HCT116 (cell line): ENCODE results near the gene COL5A2. TPM values are rescaled to one million over a fixed set of nuclear protein-coding genes. Genes with fewer than 3 reads are reported as not detected.

Experiments
- ATAC-seq: fragments of 200-7000 bp; cut with Tn5 transposase; 2 replicates; pipeline ENCODE4 v1.9.1; 2020; ENCODE audit warnings: mild to moderate bottlenecking, moderate library complexity
- BruUV-seq: library from RNA; stranded (reverse); fragments of 400-500 nt; replicated peaks from 2 replicates; lab custom pipeline; 2021; lab: Mats Ljungman, UMichigan
- CTCF ChIA-PET: fragments of 300-600 bp; sonication (Branson Sonifier 250); formaldehyde crosslinking; loops from one replicate; lab custom pipeline; 2021; ENCODE audit warnings: antibody characterized with exemption; lab: Charles Lee
- POLR2A ChIA-PET: fragments of 300-600, 350-600 bp; sonication (Branson Sonifier 250); formaldehyde crosslinking; loops from one replicate; lab custom pipeline; 2021; ENCODE audit warnings: antibody characterized with exemption; lab: Charles Lee
- RAD21 ChIA-PET, 2 experiments: fragments of 300-600 bp; sonication (Branson Sonifier 250); formaldehyde crosslinking; loops; one replicate each; lab custom pipeline; 2023; ENCODE audit warnings: low total read pairs in 2 of 2; ENCODE audit not compliant: uncharacterized antibody in 2 of 2, unreplicated experiment in 2 of 2, low non-redundant PET in 1 of 2; lab: Charles Lee
- DNase-seq: peaks from one replicate; pipeline ENCODE4 v3.0.0-alpha.2; 2010; ENCODE audit warnings: low read depth, low spot score
- H2AFZ ChIP-seq: fragments of 200-600 bp; shearing (Covaris generic), sonication (generic); 2 replicates; pipeline ENCODE4 v1.6.1; 2017; ENCODE audit warnings: low read depth, mixed run types, mixed read lengths, antibody characterized with exemption, low read length; ENCODE audit not compliant: poor library complexity, severe bottlenecking
- H3K27ac ChIP-seq: 2 replicates; pipeline ENCODE4 v1.5.1; 2012; ENCODE audit warnings: low read depth, low read length
- H3K27me3 ChIP-seq: fragments of 200-600 bp; sonication (generic); 2 replicates; pipeline ENCODE4 v1.6.1; 2016; ENCODE audit warnings: mixed run types, low read length, mixed read lengths; ENCODE audit not compliant: insufficient read depth
- H3K36me3 ChIP-seq, 2 experiments: fragments of 200-500 bp in 1 of 2; fragments of 200-600 bp in 1 of 2; sonication (Bioruptor generic) in 1 of 2; sonication (generic) in 1 of 2; 2 replicates each; pipeline versions ENCODE4 v1.5.1 to v1.6.1; 2014 to 2016; ENCODE audit warnings: low read length in 2 of 2, inconsistent platforms in 1 of 2, mixed read lengths in 1 of 2, mixed run types in 1 of 2; ENCODE audit not compliant: insufficient read depth in 2 of 2, control insufficient read depth in 1 of 2
- H3K4me1 ChIP-seq, 2 experiments: fragments of 200-600 bp in 1 of 2; sonication (generic) in 1 of 2; 2 replicates each; pipeline versions ENCODE4 v1.5.1 to v1.6.1; 2012 to 2017; ENCODE audit warnings: low read length in 2 of 2, inconsistent platforms in 1 of 2, mild to moderate bottlenecking in 1 of 2, mixed read lengths in 1 of 2, mixed run types in 1 of 2, moderate library complexity in 1 of 2; ENCODE audit not compliant: insufficient read depth in 2 of 2, control insufficient read depth in 1 of 2
- H3K4me2 ChIP-seq: fragments of 200-600 bp; sonication (generic); 2 replicates; pipeline ENCODE4 v1.6.1; 2017; ENCODE audit warnings: mixed run types, low read length, mixed read lengths
- H3K4me3 ChIP-seq, 2 experiments: fragments of 200-600 bp in 1 of 2; sonication (generic) in 1 of 2; replicated peaks in 1 of 2; 2 replicates each; pipeline ENCODE4 v1.5.1; 2011 to 2016; ENCODE audit warnings: low read length in 2 of 2, control low read depth in 1 of 2, low read depth in 1 of 2, mild to moderate bottlenecking in 1 of 2, mixed read lengths in 1 of 2, mixed run types in 1 of 2
- H3K79me2 ChIP-seq: fragments of 200-600 bp; sonication (generic); 2 replicates; pipeline ENCODE4 v1.6.1; 2017; ENCODE audit warnings: mild to moderate bottlenecking, mixed run types, low read length, moderate library complexity, mixed read lengths; ENCODE audit not compliant: insufficient read depth
- H3K9ac ChIP-seq: fragments of 200-600 bp; sonication (generic); 2 replicates; pipeline ENCODE4 v1.6.1; 2016; ENCODE audit warnings: low read length, mixed read lengths
- H3K9me2 ChIP-seq: fragments of 200-600 bp; sonication (generic), shearing (Covaris generic); 2 replicates; pipeline ENCODE4 v1.6.1; 2017; ENCODE audit warnings: mixed run types, mild to moderate bottlenecking, moderate library complexity; ENCODE audit not compliant: insufficient read depth
- H3K9me3 ChIP-seq, 2 experiments: fragments of 200-500 bp in 1 of 2; fragments of 200-600 bp in 1 of 2; sonication (Bioruptor generic) in 1 of 2; sonication (generic) in 1 of 2; 2 replicates each; pipeline ENCODE4 v1.6.1; 2014 to 2017; ENCODE audit warnings: low read length in 2 of 2, mixed read lengths in 2 of 2, inconsistent platforms in 1 of 2, low read depth in 1 of 2, mild to moderate bottlenecking in 1 of 2, mixed run types in 1 of 2, moderate library complexity in 1 of 2; ENCODE audit not compliant: control insufficient read depth in 1 of 2, insufficient read depth in 1 of 2
- H4K20me1 ChIP-seq: fragments of 200-600 bp; sonication (generic), shearing (Covaris generic); 2 replicates; pipeline ENCODE4 v1.6.1; 2017; ENCODE audit warnings: mixed run types, mild to moderate bottlenecking, moderate library complexity; ENCODE audit not compliant: insufficient read depth
- CBX3 ChIP-seq: IDR thresholded peaks from 2 replicates; pipeline ENCODE4 v1.6.1; 2012; ENCODE audit warnings: low read depth
- EGR1 ChIP-seq: IDR thresholded peaks from 2 replicates; pipeline ENCODE4 v1.6.1; 2012; ENCODE audit warnings: low read depth
- ELF1 ChIP-seq: IDR thresholded peaks from 2 replicates; pipeline ENCODE4 v1.6.1; 2012; ENCODE audit warnings: low read depth, borderline replicate concordance
- EZH2 ChIP-seq: fragments of 200-600 bp; sonication (generic); IDR thresholded peaks from 2 replicates; pipeline ENCODE4 v1.6.1; 2017; ENCODE audit warnings: antibody characterized with exemption, mixed run types
- POLR2A ChIP-seq: IDR thresholded peaks from 2 replicates; pipeline ENCODE4 v1.7.0; 2011; ENCODE audit warnings: borderline replicate concordance; ENCODE audit not compliant: insufficient read depth, insufficient read length; ENCODE audit errors: extremely low read depth
- SP1 ChIP-seq: IDR thresholded peaks from 2 replicates; pipeline ENCODE4 v1.6.1; 2012; ENCODE audit warnings: low read depth
- SRF ChIP-seq: IDR thresholded peaks from 2 replicates; pipeline ENCODE4 v1.6.1; 2012; ENCODE audit warnings: low read depth
- TCF7L2 ChIP-seq: IDR thresholded peaks from 2 replicates; pipeline ENCODE4 v1.7.0; 2011; ENCODE audit warnings: borderline replicate concordance, inconsistent platforms; ENCODE audit not compliant: insufficient read depth, insufficient read length; ENCODE audit errors: extremely low read depth
- YY1 ChIP-seq: IDR thresholded peaks from 2 replicates; pipeline ENCODE4 v1.6.1; 2011; ENCODE audit warnings: low read length, low read depth, moderate library complexity, mild to moderate bottlenecking; ENCODE audit not compliant: insufficient replicate concordance; ENCODE audit errors: extremely low read depth
- ZFX ChIP-seq: fragments of 450-650 bp; IDR thresholded peaks from 2 replicates; pipeline ENCODE4 v1.6.1; 2017
- intact Hi-C: fragments of 100-400 bp; cut with micrococcal nuclease; formaldehyde crosslinking; loops from 2 replicates; pipeline ENCODE4 v1.10.0; 2022
- total RNA-seq: library from RNA; stranded (reverse); gene quantifications from one replicate; pipeline ENCODE4 v1.2.1, GENCODE V29; 2021; ENCODE audit not compliant: unreplicated experiment
- TF ChIP-seq, protein P1 (sequence below): IDR thresholded peaks from 2 replicates; pipeline ENCODE4 v1.6.1; 2011; ENCODE audit warnings: mild to moderate bottlenecking, low read length, moderate library complexity; ENCODE audit not compliant: insufficient replicate concordance; ENCODE audit errors: extremely low read depth
- TF ChIP-seq, protein P2 (sequence below): IDR thresholded peaks from 2 replicates; pipeline ENCODE4 v1.6.1; 2012

Gene COL5A2
- total RNA-seq, 1 experiment from 2014 or later, result 2.3 TPM

DNA sequence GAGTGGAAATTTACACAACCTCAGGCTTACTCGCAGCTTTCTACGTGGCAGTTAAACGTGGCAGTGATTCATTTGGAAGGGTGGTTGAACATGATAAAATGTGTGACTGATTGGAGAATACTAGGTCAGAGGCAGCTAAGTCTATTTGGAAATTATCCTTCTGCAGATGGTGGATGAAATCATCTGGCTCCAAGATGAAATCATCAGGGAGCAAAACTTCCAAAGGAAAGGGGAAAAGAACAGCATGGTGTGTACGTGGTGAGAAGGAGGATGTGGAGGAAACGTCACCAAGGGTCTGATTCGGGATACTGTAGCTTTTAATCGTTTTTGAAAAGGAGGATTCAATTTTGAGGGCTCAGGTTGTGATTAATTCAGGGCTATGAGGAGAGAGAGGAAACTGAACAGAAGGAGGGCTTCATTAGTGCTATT is 157.5 kb downstream of the COL5A2 start:
- no peak overlapping the region for H3K4me3 ChIP-seq
- no peak overlapping the region for H3K9ac ChIP-seq
- H3K79me2 ChIP-seq, result no peaks in the 10 kb centered on the region
- H3K4me1 ChIP-seq, result no peaks in the 10 kb centered on the region
- no peak overlapping the region for H3K27ac ChIP-seq
- RAD21 ChIA-PET, result no interaction called here
- H4K20me1 ChIP-seq, result no peaks in the 10 kb centered on the region
- no peak overlapping the region for H2AFZ ChIP-seq
- H3K9me3 ChIP-seq, result no peaks in the 10 kb centered on the region
- no peaks in the 10 kb centered on the region; the same call in 1 of the 2 replicates for H3K9me2 ChIP-seq
- CTCF ChIA-PET, result no interaction called here
- POLR2A ChIA-PET, result no interaction called here
- no peaks in the 10 kb centered on the region for H3K36me3 ChIP-seq
- no peaks in the 10 kb centered on the region for H3K27me3 ChIP-seq
- no peak overlapping the region for H3K4me2 ChIP-seq
- BruUV-seq, result no TSS peak
- no peak for TF ChIP-seq YY1
- no peak for TF ChIP-seq POLR2A
- TF ChIP-seq SRF, result no peak
- TF ChIP-seq TCF7L2, result no peak
- no peak for TF ChIP-seq EZH2
- TF ChIP-seq, protein P1, sequence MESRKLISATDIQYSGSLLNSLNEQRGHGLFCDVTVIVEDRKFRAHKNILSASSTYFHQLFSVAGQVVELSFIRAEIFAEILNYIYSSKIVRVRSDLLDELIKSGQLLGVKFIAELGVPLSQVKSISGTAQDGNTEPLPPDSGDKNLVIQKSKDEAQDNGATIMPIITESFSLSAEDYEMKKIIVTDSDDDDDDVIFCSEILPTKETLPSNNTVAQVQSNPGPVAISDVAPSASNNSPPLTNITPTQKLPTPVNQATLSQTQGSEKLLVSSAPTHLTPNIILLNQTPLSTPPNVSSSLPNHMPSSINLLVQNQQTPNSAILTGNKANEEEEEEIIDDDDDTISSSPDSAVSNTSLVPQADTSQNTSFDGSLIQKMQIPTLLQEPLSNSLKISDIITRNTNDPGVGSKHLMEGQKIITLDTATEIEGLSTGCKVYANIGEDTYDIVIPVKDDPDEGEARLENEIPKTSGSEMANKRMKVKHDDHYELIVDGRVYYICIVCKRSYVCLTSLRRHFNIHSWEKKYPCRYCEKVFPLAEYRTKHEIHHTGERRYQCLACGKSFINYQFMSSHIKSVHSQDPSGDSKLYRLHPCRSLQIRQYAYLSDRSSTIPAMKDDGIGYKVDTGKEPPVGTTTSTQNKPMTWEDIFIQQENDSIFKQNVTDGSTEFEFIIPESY, result no peak
- no peak for TF ChIP-seq EGR1
- TF ChIP-seq, protein P2, sequence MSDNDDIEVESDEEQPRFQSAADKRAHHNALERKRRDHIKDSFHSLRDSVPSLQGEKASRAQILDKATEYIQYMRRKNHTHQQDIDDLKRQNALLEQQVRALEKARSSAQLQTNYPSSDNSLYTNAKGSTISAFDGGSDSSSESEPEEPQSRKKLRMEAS, result no peak
- no peak for TF ChIP-seq ZFX
- TF ChIP-seq ELF1, result no peak
- no peak for TF ChIP-seq SP1
- no peak for TF ChIP-seq CBX3
- no peak for ATAC-seq
- DNase-seq, result no peak
- intact Hi-C loops, result no loop called here
